Measurements from ENCODE around the gene CDX1. TPM values are rescaled to one million over a fixed set of nuclear protein-coding genes. Genes with fewer than 3 reads are reported as not detected.

CDX1 gene
- total RNA-seq, 2 donors from 2014 or later = 323 to 423 TPM

- intact Hi-C loops (cut with DNase I, micrococcal nuclease) = no loop called here
- DNase-seq (no peak), ATAC-seq (peak; percentile 17)
Measured at GRCh38 chr5:150189326-150189725, 22.7 kb downstream of the CDX1 start.

GRCh38 chr5:150189728-150190502, 23.3 kb downstream of the CDX1 start, which contains the start of gene SLC6A7:
Gene SLC6A7 (plus strand): TSS chr5:150190062. CDS start chr5:150190328, 266 bp downstream.
- ATAC-seq (peak; percentile 37), DNase-seq (peak; percentile 13 to 51)
- intact Hi-C loops (cut with DNase I, micrococcal nuclease) = no loop called here

GRCh38 chr5:150190503-150190979, 24.0 kb downstream of the CDX1 start:
- DNase-seq = no peak
- intact Hi-C loops (cut with DNase I, micrococcal nuclease) = no loop called here

GRCh38 chr5:150190987-150191386, 24.4 kb downstream of the CDX1 start:
- ATAC-seq (no peak), DNase-seq (no peak)
- intact Hi-C loops (cut with DNase I, micrococcal nuclease) = no loop called here

More at GRCh38 chr5:150190503-150190979, 24.0 kb downstream of the CDX1 start:
- ATAC-seq = no peak

- no peak for DNase-seq
- no peak for ATAC-seq
- intact Hi-C loops (cut with DNase I, micrococcal nuclease) = no loop called here
Measured at GRCh38 chr5:150192462-150192861, 25.9 kb downstream of the CDX1 start.

- intact Hi-C loops (cut with DNase I, micrococcal nuclease) = no loop called here
- DNase-seq (no peak), ATAC-seq (no peak)
Measured at GRCh38 chr5:150195736-150196485, 29.3 kb downstream of the CDX1 start.

- intact Hi-C loops (cut with DNase I, micrococcal nuclease) = no loop called here
- no peak for ATAC-seq
- peak in 1 of 2 donors; percentile 22 for DNase-seq
Measured at GRCh38 chr5:150196514-150196913, 29.9 kb downstream of the CDX1 start.

GRCh38 chr5:150196986-150197385, 30.4 kb downstream of the CDX1 start:
- ATAC-seq = no peak
- intact Hi-C loops (cut with DNase I, micrococcal nuclease) = no loop called here

GRCh38 chr5:150197476-150197875, 30.9 kb downstream of the CDX1 start:
- DNase-seq = no peak
- no peak for ATAC-seq
- intact Hi-C loops (cut with DNase I, micrococcal nuclease) = no loop called here

More at GRCh38 chr5:150196986-150197385, 30.4 kb downstream of the CDX1 start:
- peak in 1 of 2 donors; percentile 18 for DNase-seq

GRCh38 chr5:150202501-150202900, 35.9 kb downstream of the CDX1 start:
- DNase-seq (no peak), ATAC-seq (no peak)
- intact Hi-C loops (cut with DNase I, micrococcal nuclease) = no loop called here

- ATAC-seq (no peak), DNase-seq (no peak)
- intact Hi-C loops (cut with DNase I, micrococcal nuclease) = no loop called here
Measured at GRCh38 chr5:150203832-150204589, 37.4 kb downstream of the CDX1 start.

GRCh38 chr5:150204590-150204960, 38.0 kb downstream of the CDX1 start:
- intact Hi-C loops (cut with DNase I, micrococcal nuclease) = no loop called here
- ATAC-seq (no peak), DNase-seq (no peak)

GRCh38 chr5:150206098-150206778, 39.7 kb downstream of the CDX1 start:
- ATAC-seq (no peak), DNase-seq (no peak)
- intact Hi-C loops (cut with DNase I, micrococcal nuclease) = no loop called here

- intact Hi-C loops (cut with DNase I, micrococcal nuclease) = no loop called here
- no peak for ATAC-seq
Measured at GRCh38 chr5:150206779-150207115, 40.2 kb downstream of the CDX1 start.

GRCh38 chr5:150208187-150209098, 41.9 kb downstream of the CDX1 start:
- DNase-seq = no peak

More at GRCh38 chr5:150206779-150207115, 40.2 kb downstream of the CDX1 start:
- DNase-seq = no peak

GRCh38 chr5:150209099-150209635, 42.6 kb downstream of the CDX1 start:
- DNase-seq = peak; percentile 72 to 87
- ATAC-seq = peak; percentile 69
- intact Hi-C loops (cut with DNase I, micrococcal nuclease) = no loop called here

More at GRCh38 chr5:150208187-150209098, 41.9 kb downstream of the CDX1 start:
- ATAC-seq = no peak
- intact Hi-C loops (cut with DNase I, micrococcal nuclease) = no loop called here

- DNase-seq = no peak
- peak; percentile 2 for ATAC-seq
- intact Hi-C loops (cut with DNase I, micrococcal nuclease) = no loop called here
Measured at GRCh38 chr5:150210644-150211043, 44.1 kb downstream of the CDX1 start.

Data from left colon (tissue), 2 donors.